Activated CD4-positive, alpha-beta T cell treated with anti-CD3 and anti-CD28 coated beads for 1 hour (primary cell): Measurements from ENCODE around the gene TCF12.

Experiments used
- DNase-seq: peaks from one replicate; pipeline ENCODE4 v3.0.0-alpha.2; 2020

The TCF12 gene

DNA sequence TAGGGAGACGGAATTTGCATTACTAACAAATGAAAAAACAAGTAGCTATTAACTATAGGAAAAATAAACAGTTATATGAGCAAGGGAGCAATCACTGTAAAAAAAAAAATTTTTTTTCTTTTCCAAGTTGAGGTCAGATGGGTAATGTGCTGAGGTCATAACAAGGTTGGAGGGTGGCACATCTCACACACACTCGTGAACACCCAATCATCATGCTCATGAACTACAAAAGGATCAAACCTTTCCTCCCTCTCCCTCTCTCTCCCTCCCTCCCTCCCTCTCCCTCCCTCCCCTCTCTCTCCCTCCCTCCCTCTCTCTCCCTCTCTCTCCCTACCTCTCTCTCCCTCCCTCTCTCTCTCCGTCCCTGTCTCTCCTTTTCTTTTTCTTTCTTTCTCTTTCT lies 360.0 kb downstream of the TCF12 start:
- no peak for DNase-seq

DNA sequence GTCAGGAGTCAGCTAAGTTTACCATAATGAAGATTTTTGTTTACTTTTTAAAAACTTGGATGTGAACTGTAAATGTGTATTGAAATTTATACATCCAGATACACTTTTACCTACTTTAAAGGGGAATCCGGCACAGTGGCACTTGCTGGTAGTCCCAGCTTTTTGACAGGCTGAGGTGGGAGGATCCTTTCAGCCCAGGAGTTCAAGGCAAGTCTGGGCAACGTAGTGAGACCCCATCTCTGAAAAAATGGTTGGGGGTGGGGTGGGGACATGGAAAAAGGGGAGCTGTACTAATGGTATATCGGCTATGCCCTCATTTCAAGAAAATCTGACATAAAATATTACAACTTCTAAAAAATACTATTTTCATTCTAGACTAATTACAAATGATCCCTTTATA lies 362.0 kb downstream of the TCF12 start:
- DNase-seq, result no peak

DNA sequence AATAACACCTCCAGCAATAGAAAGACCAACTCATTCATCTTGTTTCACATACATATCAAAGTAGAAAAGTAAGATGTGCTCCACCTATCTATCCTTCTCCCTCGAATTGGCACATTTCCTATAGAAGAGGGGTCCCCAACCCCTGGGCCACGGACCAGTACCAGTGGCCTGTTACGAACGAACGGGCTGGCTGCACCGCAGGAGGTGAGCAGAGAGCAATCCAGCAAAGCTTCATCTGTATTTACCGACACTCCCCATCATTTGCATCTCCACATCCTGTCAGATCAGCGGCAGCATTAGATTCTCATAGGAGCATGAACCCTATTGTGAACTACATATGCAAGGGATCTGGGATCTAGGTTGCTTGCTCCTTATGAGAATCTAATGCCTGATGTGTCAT lies 362.9 kb downstream of the TCF12 start:
- DNase-seq, result no peak

DNA sequence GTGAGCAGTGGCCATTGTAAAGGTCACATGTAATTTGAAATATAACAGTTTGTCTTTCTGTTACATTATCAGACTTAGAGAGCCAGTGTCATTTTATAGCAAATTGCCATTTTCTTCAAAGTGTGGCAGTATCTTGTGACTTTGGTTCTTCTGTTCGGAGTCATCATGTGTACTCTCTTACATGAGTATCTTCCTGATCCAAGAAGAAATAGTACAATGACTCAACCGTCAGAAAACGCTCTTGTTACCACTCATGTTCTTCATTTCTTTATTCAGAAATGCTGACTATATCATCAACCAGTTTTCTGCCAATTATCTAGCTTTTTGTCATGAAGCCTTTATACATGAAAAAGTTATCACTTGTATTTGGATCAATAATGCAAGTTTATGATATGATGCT lies 364.2 kb downstream of the TCF12 start:
- DNase-seq, result no peak

DNA sequence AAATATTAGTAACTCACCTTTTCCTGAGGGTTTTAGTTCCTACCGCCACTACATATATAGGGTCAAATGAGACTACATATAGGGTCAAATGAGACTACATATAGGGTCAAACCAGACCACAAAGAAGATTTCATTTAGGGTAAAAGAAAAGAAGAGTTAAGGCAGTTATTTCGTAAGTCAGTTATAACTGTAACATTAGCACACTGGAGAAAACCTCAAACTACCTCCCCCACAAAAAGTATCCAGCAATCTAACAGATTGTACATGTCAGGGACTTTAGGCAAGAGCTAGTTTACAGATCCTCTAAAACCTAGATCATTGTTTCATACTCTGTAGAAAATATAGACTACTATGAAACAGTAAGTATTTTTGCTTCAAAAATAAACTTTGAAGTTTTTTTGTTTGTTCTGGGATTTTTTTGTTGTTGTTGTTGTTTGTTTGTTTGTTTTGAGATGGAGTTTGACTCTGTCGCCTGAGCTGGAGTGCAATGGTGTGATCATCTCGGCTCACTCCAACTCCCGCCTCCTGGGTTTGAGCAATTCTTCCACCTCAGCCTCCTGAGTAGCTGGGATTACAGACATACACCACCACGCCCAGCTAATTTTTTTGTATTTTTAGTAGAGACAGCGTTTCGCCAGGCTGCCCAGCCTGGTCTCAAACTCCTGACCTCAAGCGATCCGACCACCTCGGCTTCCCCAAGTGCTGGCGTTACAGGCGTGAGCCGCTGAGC lies 365.5 kb downstream of the TCF12 start:
- DNase-seq, result no peak

DNA sequence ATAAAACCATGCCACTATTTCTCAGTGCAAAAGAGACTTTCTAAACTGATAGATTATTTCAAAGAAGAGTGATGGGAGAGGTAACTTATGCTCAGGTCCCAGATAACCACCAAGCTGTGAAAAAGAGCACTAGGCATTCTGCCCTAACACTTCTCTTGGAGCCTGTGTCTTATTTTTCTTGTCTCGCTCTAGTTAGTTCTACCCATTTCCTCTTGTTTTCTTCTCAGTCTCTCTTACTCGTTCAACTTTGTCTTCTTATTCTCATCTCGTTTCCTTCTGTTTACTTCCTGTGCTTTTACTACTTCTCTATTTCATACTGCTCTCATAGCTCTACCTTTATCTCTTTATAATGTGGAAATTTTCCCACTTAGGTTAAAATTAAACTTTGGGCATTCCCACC lies 366.1 kb downstream of the TCF12 start:
- DNase-seq, result no peak

DNA sequence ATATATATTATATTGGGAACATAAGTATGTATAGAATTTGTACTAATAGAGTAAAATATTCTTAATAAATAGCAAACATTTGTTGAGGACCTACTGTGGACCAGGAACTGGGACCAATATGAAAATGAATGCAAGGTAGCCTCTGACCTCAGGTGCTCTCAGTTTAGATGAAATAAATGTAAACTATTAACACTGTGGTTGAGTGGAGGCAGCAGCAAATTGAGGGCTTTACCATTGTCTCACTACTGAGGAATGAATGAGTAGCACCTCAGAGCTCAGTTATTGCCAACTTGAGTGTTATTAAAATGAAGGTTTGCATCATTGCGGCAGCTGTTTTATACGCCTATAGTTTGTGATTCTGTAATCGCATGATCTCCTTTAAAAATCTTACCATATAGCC lies 366.9 kb downstream of the TCF12 start:
- DNase-seq, result no peak

DNA sequence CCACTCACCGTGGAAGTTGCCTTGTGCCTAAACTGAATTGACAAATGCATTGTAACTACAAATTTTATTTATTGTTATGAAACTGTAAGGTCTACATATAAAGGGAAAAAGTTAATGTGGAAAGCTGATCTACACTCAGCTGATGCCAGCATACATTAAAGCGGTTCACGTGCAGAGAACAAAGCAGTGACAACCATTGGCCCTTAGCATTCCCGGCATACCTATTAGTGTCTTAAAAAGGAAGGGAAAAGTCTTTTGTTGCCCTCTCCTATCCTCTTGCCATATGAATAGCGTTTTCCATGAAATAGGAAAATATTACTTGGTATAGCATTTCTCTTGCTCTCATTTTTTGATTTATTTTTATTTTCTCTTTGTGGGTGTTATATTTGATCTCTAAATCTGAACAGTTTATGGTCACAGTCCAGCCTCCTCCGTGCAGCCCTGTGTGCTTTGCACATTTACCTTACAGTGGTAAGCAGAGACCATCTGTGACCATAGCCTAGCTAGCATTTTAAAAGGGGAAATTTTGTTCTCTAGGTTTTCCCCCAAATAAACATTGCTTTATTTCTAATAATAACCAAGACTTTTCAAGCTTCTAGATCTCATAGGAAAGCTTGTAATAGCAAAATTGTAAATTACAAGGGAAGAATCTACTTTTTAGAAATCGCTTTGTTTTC lies 368.1 kb downstream of the TCF12 start:
- DNase-seq, result no peak

DNA sequence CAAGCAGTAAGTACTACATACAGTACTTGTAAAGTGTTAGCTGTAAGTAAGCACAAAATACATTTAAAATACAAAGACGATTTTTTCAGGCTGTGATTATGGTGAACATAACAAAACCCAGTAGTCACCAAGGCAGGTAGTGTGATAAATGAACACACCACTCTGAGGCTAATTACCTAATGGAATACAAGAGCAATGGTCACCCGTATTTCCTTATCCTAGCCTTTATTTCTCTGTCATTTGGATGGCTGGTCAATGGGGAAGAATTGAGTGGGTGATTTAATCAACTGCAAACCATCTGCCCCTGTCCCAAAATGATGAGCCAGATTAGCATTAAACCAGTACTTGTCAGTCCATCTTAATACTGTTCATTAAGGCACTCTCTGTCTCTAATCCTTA lies 368.7 kb downstream of the TCF12 start:
- no peak for DNase-seq

DNA sequence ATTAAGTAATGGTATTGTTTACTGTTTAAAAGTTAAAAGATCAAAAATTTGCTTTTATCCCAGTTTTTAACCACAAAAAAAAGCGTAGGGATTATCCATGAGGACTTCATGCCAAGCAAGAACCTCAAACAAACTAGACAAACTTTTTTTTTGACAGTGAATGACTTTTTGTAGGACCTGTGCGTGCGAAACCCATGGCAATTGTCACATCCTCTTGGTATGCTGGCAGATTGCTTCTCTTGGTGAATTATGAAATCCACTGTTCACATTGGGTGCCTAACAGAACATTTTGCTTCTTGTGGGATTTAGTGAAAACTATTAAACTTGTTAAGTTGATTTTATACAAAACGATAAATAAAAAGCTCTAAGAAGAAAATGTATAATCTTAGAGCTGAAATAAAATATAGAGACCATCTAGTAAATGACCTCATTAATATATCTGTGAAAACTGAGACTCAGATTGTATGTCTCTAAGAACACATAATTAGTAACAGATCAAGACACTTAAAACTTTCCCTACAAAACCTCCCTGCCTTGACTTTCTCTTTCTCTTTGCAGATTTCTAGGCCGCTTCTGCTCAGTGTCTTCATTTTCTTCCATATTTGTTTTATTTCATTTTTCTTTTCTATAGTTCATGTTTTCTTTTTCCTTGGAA lies 370.6 kb downstream of the TCF12 start:
- DNase-seq, result no peak

DNA sequence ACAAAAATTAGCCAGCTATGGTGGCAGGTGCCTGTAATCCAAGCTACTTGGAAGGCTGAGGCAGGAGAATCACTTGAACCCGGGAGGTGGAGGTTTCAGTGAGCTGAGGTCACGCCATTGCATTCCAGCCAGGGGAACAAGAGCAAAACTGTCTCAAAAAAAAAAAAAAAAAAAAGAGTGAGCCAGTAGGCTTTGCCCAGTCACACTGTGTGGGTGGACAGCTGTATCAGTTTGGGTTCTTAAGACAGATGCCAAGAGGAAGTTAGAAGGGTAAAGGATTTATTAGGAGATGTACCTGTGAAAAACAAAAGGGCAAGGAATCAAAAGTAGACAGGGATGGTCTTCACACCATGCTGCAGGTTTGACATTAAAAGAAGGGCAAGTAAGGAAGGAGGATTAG lies 371.7 kb downstream of the TCF12 start:
- no peak for DNase-seq

DNA sequence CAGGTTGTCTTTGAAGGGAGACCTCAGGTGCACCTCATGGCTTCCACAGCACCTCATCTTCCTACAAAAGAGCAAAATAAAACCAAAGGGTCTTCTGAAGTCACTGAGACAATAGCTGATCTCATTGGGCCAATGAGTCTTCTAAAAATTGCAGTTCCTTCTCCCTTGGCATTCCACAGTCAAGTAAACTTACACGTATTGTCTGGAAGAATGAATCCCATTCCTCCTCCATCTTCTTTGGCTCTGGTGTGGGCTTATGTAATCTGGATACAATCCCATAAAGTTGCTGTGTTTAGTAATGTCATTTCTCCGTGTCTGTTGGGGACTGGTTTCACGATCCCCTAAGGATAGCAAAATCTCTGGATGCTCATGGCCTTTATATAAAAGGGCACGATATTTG lies 372.4 kb downstream of the TCF12 start:
- DNase-seq, result no peak

DNA sequence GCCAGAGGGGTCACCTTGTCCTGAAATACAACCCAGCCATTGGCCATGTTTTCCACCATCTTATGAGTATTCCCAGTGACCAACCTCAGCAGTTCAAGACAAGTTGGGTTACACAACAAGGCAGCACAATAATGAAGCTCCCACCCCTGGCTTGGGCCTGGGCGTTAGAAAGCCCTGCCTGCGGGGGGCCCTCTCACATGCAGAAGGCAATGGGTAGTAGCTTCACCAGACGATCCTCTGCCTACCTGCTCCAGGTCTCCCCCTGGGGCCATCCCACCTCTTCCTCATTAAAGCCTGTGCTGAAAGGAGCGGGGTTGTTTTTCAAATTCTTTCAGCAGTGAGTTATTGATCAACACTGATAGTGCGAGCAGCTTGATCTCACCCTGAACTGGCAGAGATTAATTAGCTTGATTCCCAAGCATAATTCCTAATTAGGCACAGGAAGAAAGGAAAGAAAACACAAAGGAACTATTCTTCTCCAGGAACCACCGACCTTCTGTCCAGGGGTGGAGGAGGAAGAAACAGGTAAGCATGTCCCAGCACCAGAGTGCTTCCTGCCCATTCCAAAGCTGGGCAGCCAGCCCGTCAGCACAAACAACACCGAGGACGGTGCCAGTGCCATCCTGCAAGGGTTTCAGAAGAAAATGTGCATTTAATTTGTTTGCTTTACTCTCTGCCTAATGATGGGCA lies 378.2 kb downstream of the TCF12 start:
- DNase-seq, result no peak

DNA sequence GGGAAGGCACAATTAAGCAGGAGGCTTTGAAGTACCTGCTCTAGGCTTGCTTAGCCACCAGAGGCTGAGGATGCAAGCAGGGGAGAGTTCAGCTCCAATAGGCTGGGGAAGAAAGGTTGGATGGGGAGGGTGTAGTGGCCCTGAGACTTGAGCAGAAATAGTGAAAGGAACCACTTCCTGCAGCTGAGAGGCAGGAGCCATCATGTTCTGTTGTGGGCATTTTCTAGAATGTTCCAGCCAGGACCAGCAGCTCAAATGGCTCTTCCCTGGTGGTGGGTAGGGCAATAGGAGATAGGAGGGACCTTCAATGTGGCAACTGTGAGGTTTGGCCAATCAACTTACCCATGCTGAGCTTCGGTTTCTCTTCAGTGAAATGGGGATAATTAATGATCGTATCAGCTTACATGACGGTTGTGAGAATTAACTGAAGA lies 378.7 kb downstream of the TCF12 start:
- no peak for DNase-seq

DNA sequence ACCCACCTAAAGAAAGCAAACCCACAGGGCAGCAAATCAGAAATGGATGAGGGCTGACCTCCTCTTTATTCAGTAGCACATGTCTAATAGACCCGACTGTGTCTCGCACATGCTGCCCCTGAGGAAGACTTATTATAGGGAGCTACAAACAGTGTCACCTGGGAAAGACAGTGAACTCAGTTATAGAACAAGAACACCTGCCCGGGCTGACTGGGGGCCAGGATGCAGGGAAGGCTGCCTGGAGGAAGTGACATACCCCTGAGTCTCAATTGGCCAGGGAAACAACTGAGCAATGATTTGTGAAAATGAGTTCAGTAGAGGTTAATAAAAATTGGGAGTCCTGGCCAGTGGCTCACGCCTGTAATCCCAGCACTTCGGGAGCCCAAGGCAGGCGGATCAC lies 379.2 kb downstream of the TCF12 start:
- no peak for DNase-seq

DNA sequence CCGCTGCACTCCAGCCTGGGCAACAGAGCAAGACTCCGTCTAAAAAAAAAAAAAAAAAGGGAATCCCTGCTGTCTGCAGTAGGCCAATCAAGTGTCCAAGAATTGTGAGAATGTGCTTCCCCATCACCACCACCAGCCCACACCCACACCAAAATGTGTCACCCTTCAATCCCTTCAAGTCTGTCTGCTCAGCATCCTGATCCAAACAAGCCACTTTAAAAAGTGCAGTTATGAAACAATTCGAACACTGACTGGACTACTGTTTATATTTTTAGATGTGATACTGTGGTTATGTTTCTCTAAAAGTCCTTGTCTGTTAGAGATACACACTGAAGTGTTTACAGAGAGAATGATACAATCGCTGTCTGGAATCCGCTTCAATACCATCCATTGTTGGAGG lies 379.8 kb downstream of the TCF12 start:
- DNase-seq, result no peak

DNA sequence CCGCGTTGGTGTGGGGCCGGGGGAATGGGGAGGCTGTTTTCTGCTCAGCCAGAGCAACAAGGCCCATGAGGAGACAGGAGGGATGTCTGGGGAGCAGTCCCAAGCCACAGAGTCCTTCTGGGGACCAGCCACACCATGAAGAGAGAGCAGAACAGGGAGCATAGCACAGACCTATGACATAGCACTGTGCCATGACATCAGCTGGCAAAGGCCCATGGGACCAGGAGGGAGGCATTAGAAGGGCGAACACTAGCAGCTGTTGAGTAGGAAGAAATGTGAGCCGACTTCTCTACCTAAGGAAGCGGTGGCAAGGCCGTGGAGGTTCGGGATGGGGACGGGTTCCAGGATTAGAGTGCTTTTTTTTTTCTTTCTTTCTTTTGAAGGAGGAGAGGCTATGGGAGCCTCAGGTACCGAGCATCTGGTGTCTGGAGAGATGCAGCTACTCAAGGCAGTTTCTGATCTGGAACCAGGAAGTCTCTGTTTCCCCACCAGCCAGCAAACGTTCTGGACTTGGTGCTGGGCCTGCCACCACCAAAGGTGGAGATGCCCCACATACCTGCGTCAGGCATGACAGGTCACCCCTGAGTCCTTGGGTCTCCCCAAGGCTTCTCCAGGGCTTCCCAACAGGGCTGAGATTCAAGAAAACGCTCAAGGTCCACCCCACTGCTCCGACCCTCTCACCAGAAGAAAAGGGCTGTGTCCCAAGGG lies 380.6 kb downstream of the TCF12 start:
- no peak for DNase-seq

DNA sequence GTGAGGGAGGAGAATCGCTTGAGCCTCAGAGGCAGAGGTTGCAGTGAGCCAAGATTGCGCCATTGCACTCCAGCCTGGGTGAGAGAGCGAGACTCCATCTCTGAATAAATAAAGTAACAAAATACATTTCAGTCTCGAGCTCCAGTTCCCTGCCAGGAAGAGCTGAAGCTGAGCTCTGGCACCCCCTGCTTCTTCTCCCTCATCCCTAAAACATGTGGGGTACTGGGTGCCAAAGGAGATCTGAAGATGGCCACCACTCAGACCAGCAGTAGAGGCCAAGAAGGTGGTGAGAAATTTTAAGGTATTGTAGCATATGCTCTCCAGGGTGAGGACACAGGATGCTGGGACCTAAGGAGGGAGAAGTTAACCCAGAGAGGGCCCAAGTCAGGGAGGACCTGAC lies 382.9 kb downstream of the TCF12 start:
- DNase-seq, result no peak

DNA sequence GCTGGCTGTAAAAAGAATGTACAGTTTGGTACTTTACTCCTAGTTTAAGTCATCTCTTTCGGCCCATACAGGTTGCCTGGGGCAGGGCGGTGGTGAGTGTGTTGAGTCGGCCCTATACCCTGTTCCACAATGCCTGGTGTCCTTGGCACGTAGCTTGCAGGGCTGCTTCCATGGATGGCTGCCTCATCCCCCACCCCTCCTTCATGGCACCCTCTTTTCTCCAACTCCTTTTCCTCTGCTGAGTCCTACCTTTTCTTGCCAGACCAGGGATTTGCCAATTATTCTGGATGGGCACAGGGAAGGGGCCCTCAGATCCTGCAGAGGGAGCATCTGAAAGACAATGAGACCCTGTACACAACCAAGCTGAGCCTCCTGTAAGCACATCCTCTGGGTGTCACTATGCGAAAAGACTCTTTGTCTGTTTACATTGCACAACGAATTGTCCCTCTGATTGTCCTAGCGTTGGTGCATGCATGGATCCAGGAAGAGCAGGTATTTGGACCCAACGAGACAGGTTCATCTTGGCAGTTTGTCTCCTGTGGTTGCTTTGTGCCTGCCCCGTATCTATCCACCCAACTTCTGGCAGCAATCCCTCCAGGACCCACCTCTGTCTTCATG lies 384.3 kb downstream of the TCF12 start:
- DNase-seq, result no peak

DNA sequence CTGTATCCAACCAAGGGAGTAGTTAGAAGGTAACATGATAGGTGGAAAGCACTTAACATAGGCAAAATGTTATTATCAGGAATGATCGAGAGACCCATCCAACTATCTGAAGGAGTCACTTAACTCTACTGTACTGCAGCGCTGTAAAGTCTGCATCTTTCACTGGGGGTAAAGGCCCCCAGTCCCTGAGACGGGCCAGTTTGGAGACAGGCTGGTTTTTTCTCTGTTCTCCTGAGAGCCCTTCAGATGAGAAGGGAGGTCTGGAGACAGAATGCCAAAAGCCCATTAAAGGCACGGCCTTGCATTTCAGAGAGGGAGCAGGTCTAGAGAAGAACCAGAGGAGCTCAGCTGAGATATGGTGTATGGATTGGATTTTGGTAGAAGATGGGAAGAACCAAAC lies 386.6 kb downstream of the TCF12 start:
- no peak for DNase-seq

DNA sequence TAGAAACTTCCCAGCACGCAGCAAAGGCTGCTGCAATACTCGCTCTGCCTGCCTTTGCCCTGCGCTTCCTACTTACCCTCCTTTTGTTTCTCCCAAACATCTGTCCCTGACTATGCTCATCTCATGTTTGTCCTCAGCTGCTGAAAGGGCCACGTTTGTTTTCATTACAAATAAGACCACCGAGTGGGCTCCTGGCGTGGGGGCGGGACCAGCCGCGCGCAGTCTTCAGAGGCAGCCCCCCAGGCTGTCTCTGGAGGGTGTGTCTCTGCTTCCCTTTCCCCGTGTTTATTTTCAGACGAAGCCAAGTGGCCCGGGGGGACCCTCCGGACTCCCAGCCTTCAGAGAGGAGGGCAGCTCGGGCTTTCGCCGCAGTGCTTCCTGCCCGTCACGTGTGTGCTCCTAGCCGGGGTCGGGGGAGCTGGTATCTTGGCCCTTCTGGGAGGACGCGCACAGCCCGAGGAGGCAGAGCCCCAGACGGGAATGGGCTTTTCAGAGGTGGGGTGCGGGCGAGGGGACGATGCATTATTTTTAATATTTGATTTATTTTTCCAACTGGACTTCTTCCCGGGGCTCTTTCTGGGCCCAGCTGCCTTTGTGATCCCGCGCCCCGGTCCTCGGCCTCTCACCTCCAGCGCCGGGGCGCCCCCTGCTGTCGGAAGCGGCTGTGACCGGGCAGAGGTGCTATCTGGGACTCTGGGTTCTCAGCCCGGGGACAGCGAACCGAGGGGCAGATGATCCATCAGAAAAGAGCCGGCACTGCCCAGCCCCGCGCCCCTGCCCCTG lies 387.9 kb downstream of the TCF12 start:
- peak; percentile 70 for DNase-seq

DNA sequence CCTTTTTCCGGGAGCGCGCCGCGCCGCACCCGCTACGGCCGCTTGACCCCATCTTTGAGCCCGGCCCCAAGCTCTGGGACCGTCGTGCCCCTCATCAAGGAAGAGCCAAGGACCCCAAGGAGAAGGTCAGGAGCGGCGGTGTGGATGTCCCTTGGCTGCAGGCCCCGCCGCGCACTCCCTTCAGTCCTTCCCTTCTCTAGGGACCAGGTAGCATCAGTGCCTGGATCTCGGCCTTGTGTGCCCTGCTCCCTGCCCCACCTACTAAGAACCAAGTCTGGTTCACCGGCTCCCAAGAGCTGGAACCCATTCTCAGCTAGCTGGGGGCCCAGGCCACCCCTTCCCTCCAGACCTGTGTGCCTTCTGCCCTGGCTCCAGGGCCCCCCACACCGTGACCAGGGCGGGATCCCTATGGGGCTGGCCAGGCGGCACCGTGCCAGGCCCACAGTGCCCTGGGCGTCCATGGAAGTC lies 388.5 kb downstream of the TCF12 start:
- DNase-seq, result no peak
